HepG2 (cell line): ENCODE data around the gene EZH1. TPM values are rescaled to one million over a fixed set of nuclear protein-coding genes. Genes with fewer than 3 reads are reported as not detected.

ENCODE experiments used
- AGO1 ChIP-seq: fragments of 200-400 bp; formaldehyde crosslinking; IDR thresholded peaks from 2 replicates; pipeline ENCODE4 v1.6.1; 2017; ENCODE audit warnings: mild to moderate bottlenecking, low read depth, low read length, moderate library complexity; ENCODE audit not compliant: poor library complexity, severe bottlenecking
- ARNT ChIP-seq: fragments of 450-650 bp; IDR thresholded peaks from 2 replicates; pipeline ENCODE4 v1.6.1; 2017
- ERF ChIP-seq: IDR thresholded peaks from 2 replicates; pipeline ENCODE4 v1.6.1; 2018; ENCODE audit warnings: missing biosample characterization, missing genetic modification reagents
- HNRNPLL ChIP-seq: fragments of 200-400 bp; formaldehyde crosslinking; IDR thresholded peaks from 2 replicates; pipeline ENCODE4 v1.6.1; 2017; ENCODE audit warnings: mild to moderate bottlenecking, low read depth, low read length; ENCODE audit not compliant: poor library complexity, severe bottlenecking
- KLF15 ChIP-seq: sonication (generic); formaldehyde crosslinking; IDR thresholded peaks from 2 replicates; pipeline ENCODE4 v1.8.1; 2023; ENCODE audit warnings: borderline replicate concordance, mild to moderate bottlenecking, inconsistent platforms, missing genetic modification reagents, mixed read lengths
- MTA1 ChIP-seq: sonication (generic); formaldehyde crosslinking; IDR thresholded peaks from 2 replicates; pipeline ENCODE4 v1.4.0; 2020; ENCODE audit warnings: missing genetic modification reagents, mild to moderate bottlenecking, borderline replicate concordance
- NR1H2 ChIP-seq: sonication (generic); formaldehyde crosslinking; IDR thresholded peaks from 2 replicates; pipeline ENCODE4 v1.8.1; 2022; ENCODE audit warnings: low read depth, missing genetic modification reagents, borderline replicate concordance
- NR2C2 ChIP-seq: sonication (generic); formaldehyde crosslinking; IDR thresholded peaks from 2 replicates; pipeline ENCODE4 v1.4.0; 2020; ENCODE audit warnings: missing genetic modification reagents, mild to moderate bottlenecking, moderate library complexity, borderline replicate concordance
- RARA ChIP-seq: IDR thresholded peaks from 2 replicates; pipeline ENCODE4 v1.6.1; 2016; ENCODE audit warnings: missing genetic modification reagents, missing compliant biosample characterization
- RBAK ChIP-seq: sonication (generic); formaldehyde crosslinking; IDR thresholded peaks from 2 replicates; pipeline ENCODE4 v1.5.1; 2020; ENCODE audit warnings: mild to moderate bottlenecking, missing genetic modification reagents
- RFX3 ChIP-seq: IDR thresholded peaks from 2 replicates; pipeline ENCODE4 v1.6.1; 2016; ENCODE audit warnings: missing biosample characterization, missing genetic modification reagents
- THYN1 ChIP-seq: sonication (generic); formaldehyde crosslinking; IDR thresholded peaks from 2 replicates; pipeline ENCODE4 v1.8.1; 2023; ENCODE audit warnings: low read depth, mild to moderate bottlenecking, moderate library complexity, missing genetic modification reagents, borderline replicate concordance
- ZHX2 ChIP-seq, 2 experiments: sonication (generic) in 1 of 2; formaldehyde crosslinking in 1 of 2; IDR thresholded peaks; 2 replicates each; pipeline versions ENCODE4 v1.6.1 to v1.9.0; 2014 to 2022; ENCODE audit warnings: antibody characterized with exemption in 1 of 2, borderline replicate concordance in 1 of 2, inconsistent platforms in 1 of 2, low read depth in 1 of 2, missing genetic modification reagents in 1 of 2
- ZNF12 ChIP-seq: sonication (generic); formaldehyde crosslinking; IDR thresholded peaks from 2 replicates; pipeline ENCODE4 v1.5.0; 2020; ENCODE audit warnings: missing genetic modification reagents
- ZNF263 ChIP-seq: sonication (generic); formaldehyde crosslinking; IDR thresholded peaks from 2 replicates; pipeline ENCODE4 v1.4.0; 2020; ENCODE audit warnings: missing genetic modification reagents
- ZNF326 ChIP-seq: sonication (generic); formaldehyde crosslinking; IDR thresholded peaks from 2 replicates; pipeline ENCODE4 v1.4.0; 2020; ENCODE audit warnings: missing genetic modification reagents, borderline replicate concordance
- ZNF44 ChIP-seq: sonication (generic); formaldehyde crosslinking; IDR thresholded peaks from 2 replicates; pipeline ENCODE4 v1.5.1; 2020; ENCODE audit warnings: mild to moderate bottlenecking, missing genetic modification reagents
- ZNF446 ChIP-seq: sonication (generic); formaldehyde crosslinking; IDR thresholded peaks from 2 replicates; pipeline ENCODE4 v1.5.0; 2020; ENCODE audit warnings: mild to moderate bottlenecking, missing genetic modification reagents
- ZNF557 ChIP-seq: sonication (generic); formaldehyde crosslinking; IDR thresholded peaks from 2 replicates; pipeline ENCODE4 v1.4.0; 2020; ENCODE audit warnings: missing genetic modification reagents
- ZNF670 ChIP-seq: sonication (generic); formaldehyde crosslinking; IDR thresholded peaks from 2 replicates; pipeline ENCODE4 v1.8.0; 2022; ENCODE audit warnings: mild to moderate bottlenecking, missing genetic modification reagents, borderline replicate concordance
- ZNF749 ChIP-seq: sonication (generic); formaldehyde crosslinking; IDR thresholded peaks from 2 replicates; pipeline ENCODE4 v1.8.0; 2022; ENCODE audit warnings: mild to moderate bottlenecking, missing genetic modification reagents, moderate library complexity, borderline replicate concordance
- ZNF766 ChIP-seq: sonication (generic); formaldehyde crosslinking; IDR thresholded peaks from 2 replicates; pipeline ENCODE4 v1.5.0; 2020; ENCODE audit warnings: missing genetic modification reagents, borderline replicate concordance
- polyA plus RNA-seq, 8 experiments: library from polyadenylated mRNA; depleted of rRNA in 3 of 8; stranded (reverse) in 7 of 8; unstranded in 1 of 8; fragments of >200 nt; fragmentation: Illumina TruSeq in 4 of 8; extraction: Trizol in 4 of 8; gene quantifications; 2 replicates each; pipeline versions ENCODE4 v1.2.1 to v1.2.3, GENCODE V29; 2011 to 2016; ENCODE audit warnings: low read depth in 4 of 8, missing spikeins in 1 of 8, mixed read lengths in 1 of 8; ENCODE audit not compliant: insufficient read depth in 1 of 8
- total RNA-seq, 5 experiments: library from RNA; depleted of rRNA; stranded (reverse); fragments of >200 nt; fragmentation: Illumina TruSeq; extraction: Trizol; gene quantifications; 2 replicates each; pipeline ENCODE4 v1.2.3, GENCODE V29; 2016; ENCODE audit warnings: low read depth in 1 of 5
- TF ChIP-seq, protein P1 (sequence below): sonication (generic); formaldehyde crosslinking; conservative IDR thresholded peaks from 2 replicates; pipeline ENCODE4 v1.4.0; 2020; ENCODE audit warnings: missing genetic modification reagents

Gene EZH1
- total and polyA plus RNA-seq, 2 of the 13 experiments (the other 11 are each of a cell fraction or from before 2014, with no cell fraction given): 11.6 to 24.0 TPM

GRCh38 chr17:42677921-42678781, 66.7 kb downstream of the EZH1 start (continued):
- peak; percentile 29 for TF ChIP-seq ZHX2 (IDR thresholded peaks at IDR 0.05; ENCODE audit: low read depth)
- no peak for TF ChIP-seq ZHX2 (CRISPR knock-in tag; IDR thresholded peaks at IDR 0.05; ENCODE audit: borderline replicate concordance)
- TF ChIP-seq ZNF263 (CRISPR knock-in tag): no peak
- peak; percentile 38; the same call in 1 of the 2 replicates for TF ChIP-seq NR1H2 (CRISPR knock-in tag)
- TF ChIP-seq ZNF12: 0 out of 2 replicates have a peak, but pooled peaks have one; percentile 72
- no peak for TF ChIP-seq ARNT
- TF ChIP-seq, protein P1, sequence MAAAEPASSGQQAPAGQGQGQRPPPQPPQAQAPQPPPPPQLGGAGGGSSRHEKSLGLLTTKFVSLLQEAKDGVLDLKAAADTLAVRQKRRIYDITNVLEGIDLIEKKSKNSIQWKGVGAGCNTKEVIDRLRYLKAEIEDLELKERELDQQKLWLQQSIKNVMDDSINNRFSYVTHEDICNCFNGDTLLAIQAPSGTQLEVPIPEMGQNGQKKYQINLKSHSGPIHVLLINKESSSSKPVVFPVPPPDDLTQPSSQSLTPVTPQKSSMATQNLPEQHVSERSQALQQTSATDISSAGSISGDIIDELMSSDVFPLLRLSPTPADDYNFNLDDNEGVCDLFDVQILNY (CRISPR knock-in tag): no peak
- peak; percentile 70; the same call in 1 of the 2 replicates for TF ChIP-seq RBAK (CRISPR knock-in tag)
- no peak; the same call in 1 of the 2 replicates for TF ChIP-seq MTA1 (CRISPR knock-in tag)
- TF ChIP-seq ERF: peak; percentile 91
- no peak for TF ChIP-seq ZNF749 (CRISPR knock-in tag)
- TF ChIP-seq HNRNPLL: peak; percentile 43
- no peak; the same call in 1 of the 2 replicates for TF ChIP-seq ZNF326 (CRISPR knock-in tag)
- no peak for TF ChIP-seq ZNF670
- TF ChIP-seq THYN1: no peak
- TF ChIP-seq ZNF557 (CRISPR knock-in tag): no peak
- TF ChIP-seq RARA (CRISPR knock-in tag): peak; percentile 61
- TF ChIP-seq KLF15 (CRISPR knock-in tag): no peak
- TF ChIP-seq NR2C2 (CRISPR knock-in tag): peak; percentile 53; the same call in 1 of the 2 replicates
- TF ChIP-seq AGO1: no peak
- no peak; the same call in 1 of the 2 replicates for TF ChIP-seq ZNF44
- peak; percentile 76 for TF ChIP-seq ZNF766
- TF ChIP-seq ZNF446 (CRISPR knock-in tag): no peak; the same call in 1 of the 2 replicates
- no peak; the same call in 1 of the 2 replicates for TF ChIP-seq RFX3
